Liver (tissue), 9 donors: ENCODE results near the gene M1AP. TPM values are rescaled to one million over a fixed set of nuclear protein-coding genes. Genes with fewer than 3 reads are reported as not detected.

Source experiments
- DNase-seq: peaks from one replicate; pipeline ENCODE4 v3.0.0-alpha.2; 2017; ENCODE audit warnings: low spot score
- H3K27ac ChIP-seq, 2 donors: one replicate each; pipeline ENCODE4 v1.7.0; 2013; ENCODE audit warnings: inconsistent platforms in 2 of 2, low read length in 2 of 2, control low read depth in 1 of 2, low read depth in 1 of 2, mild to moderate bottlenecking in 1 of 2
- H3K27me3 ChIP-seq, 4 donors: one replicate each; pipeline versions ENCODE4 v1.6.1 to v1.7.0; 2013; ENCODE audit warnings: low read length in 3 of 4, inconsistent platforms in 1 of 4, mild to moderate bottlenecking in 1 of 4, moderate library complexity in 1 of 4; ENCODE audit not compliant: control insufficient read depth in 4 of 4, insufficient read depth in 4 of 4
- H3K36me3 ChIP-seq, 4 donors: one replicate each; pipeline versions ENCODE4 v1.6.1 to v1.7.0; 2013; ENCODE audit warnings: low read length in 3 of 4, mild to moderate bottlenecking in 3 of 4, low read depth in 1 of 4, moderate library complexity in 1 of 4; ENCODE audit not compliant: control insufficient read depth in 4 of 4, insufficient read depth in 3 of 4
- H3K4me1 ChIP-seq, 4 donors: one replicate each; pipeline versions ENCODE4 v1.6.1 to v1.7.0; 2013; ENCODE audit warnings: low read length in 3 of 4, mild to moderate bottlenecking in 3 of 4, moderate library complexity in 1 of 4; ENCODE audit not compliant: control insufficient read depth in 4 of 4, insufficient read depth in 4 of 4
- H3K4me3 ChIP-seq, 3 donors: one replicate each; pipeline versions ENCODE4 v1.6.1 to v1.7.0; 2013; ENCODE audit warnings: low read length in 3 of 3, control low read depth in 1 of 3, low read depth in 1 of 3, mild to moderate bottlenecking in 1 of 3
- H3K9ac ChIP-seq, 2 donors: one replicate each; pipeline ENCODE4 v1.7.0; 2013; ENCODE audit warnings: low read length in 2 of 2, mild to moderate bottlenecking in 2 of 2, moderate library complexity in 2 of 2, control low read depth in 1 of 2, low read depth in 1 of 2
- H3K9me3 ChIP-seq, 4 donors: one replicate each; pipeline versions ENCODE4 v1.6.1 to v1.7.0; 2013; ENCODE audit warnings: low read length in 3 of 4; ENCODE audit not compliant: control insufficient read depth in 4 of 4
- EGR1 ChIP-seq, 2 donors: IDR thresholded peaks; 2 replicates each; pipeline ENCODE4 v1.6.1; 2016 to 2018; ENCODE audit warnings: antibody characterized with exemption in 2 of 2, low read depth in 2 of 2
- FOXA1 ChIP-seq: IDR thresholded peaks from 2 replicates; pipeline ENCODE4 v1.6.1; 2016; ENCODE audit warnings: antibody characterized with exemption
- FOXA2 ChIP-seq: IDR thresholded peaks from 2 replicates; pipeline ENCODE4 v1.6.1; 2016; ENCODE audit warnings: antibody characterized with exemption
- GABPA ChIP-seq, 2 donors: IDR thresholded peaks in 1 of 2; conservative IDR thresholded peaks in 1 of 2; 2 replicates each; pipeline ENCODE4 v1.6.1; 2016; ENCODE audit warnings: antibody characterized with exemption in 2 of 2, mild to moderate bottlenecking in 1 of 2, moderate library complexity in 1 of 2
- HNF4A ChIP-seq, 2 donors: conservative IDR thresholded peaks; 2 replicates each; pipeline ENCODE4 v1.6.1; 2016; ENCODE audit warnings: antibody characterized with exemption in 2 of 2, mild to moderate bottlenecking in 2 of 2
- HNF4G ChIP-seq: IDR thresholded peaks from 2 replicates; pipeline ENCODE4 v1.6.1; 2016; ENCODE audit warnings: antibody characterized with exemption
- JUND ChIP-seq, 2 donors: IDR thresholded peaks; 2 replicates each; pipeline ENCODE4 v1.6.1; 2016; ENCODE audit warnings: antibody characterized with exemption in 2 of 2
- NR2F2 ChIP-seq: IDR thresholded peaks from 2 replicates; pipeline ENCODE4 v1.6.1; 2016; ENCODE audit warnings: antibody characterized with exemption
- RAD21 ChIP-seq, 2 donors: IDR thresholded peaks; 2 replicates each; pipeline ENCODE4 v1.6.1; 2016; ENCODE audit warnings: antibody characterized with exemption in 2 of 2, mild to moderate bottlenecking in 2 of 2
- RXRA ChIP-seq, 2 donors: IDR thresholded peaks; 2 replicates each; pipeline ENCODE4 v1.6.1; 2017 to 2018; ENCODE audit warnings: antibody characterized with exemption in 2 of 2, mild to moderate bottlenecking in 1 of 2
- SP1 ChIP-seq: IDR thresholded peaks from 2 replicates; pipeline ENCODE4 v1.6.1; 2018; ENCODE audit warnings: antibody characterized with exemption, mild to moderate bottlenecking
- TAF1 ChIP-seq: conservative IDR thresholded peaks from 2 replicates; pipeline ENCODE4 v1.6.1; 2016; ENCODE audit warnings: antibody characterized with exemption, mild to moderate bottlenecking
- YY1 ChIP-seq: IDR thresholded peaks from 2 replicates; pipeline ENCODE4 v1.6.1; 2016; ENCODE audit warnings: antibody characterized with exemption, mild to moderate bottlenecking
- WGBS: extraction: QIAGEN DNeasy Blood & Tissue Kit; methylation state at CpG from one replicate; pipeline ENCODE4 v1.1.7; 2013; 5-methylcytosine and 5-hydroxymethylcytosine counted together
- polyA plus RNA-seq, 2 donors: library from polyadenylated mRNA; stranded (reverse) in 1 of 2; unstranded in 1 of 2; fragments of 200-250 nt in 1 of 2; fragments of >200 nt in 1 of 2; fragmentation: Nextera tagmentation in 1 of 2; extraction: Ambion mirVana in 1 of 2; gene quantifications; one replicate each; pipeline versions ENCODE4 v1.2.1 to v1.2.3, GENCODE V29; 2013 to 2015
- total RNA-seq, 2 donors: library from RNA; depleted of rRNA; stranded (reverse); fragments of >200 nt; gene quantifications; one replicate each; pipeline ENCODE4 v1.2.3, GENCODE V29; 2014
- TF ChIP-seq, protein P1 (sequence below): IDR thresholded peaks from 2 replicates; pipeline ENCODE4 v1.6.1; 2016; ENCODE audit warnings: antibody characterized with exemption
- TF ChIP-seq, protein P2 (sequence below): IDR thresholded peaks from 2 replicates; pipeline ENCODE4 v1.6.1; 2016; ENCODE audit warnings: antibody characterized with exemption, mild to moderate bottlenecking
- TF ChIP-seq, protein P3 (sequence below): fragments of 150-350 bp; IDR thresholded peaks from 2 replicates; pipeline ENCODE4 v1.5.1; 2017; ENCODE audit warnings: improper control_type of control experiment, low read depth, low read length; ENCODE audit not compliant: missing input control
- TF ChIP-seq, protein P4 (sequence below): IDR thresholded peaks from 2 replicates; pipeline ENCODE4 v1.6.1; 2016; ENCODE audit warnings: antibody characterized with exemption
- donor health status: healthy.
- donor health status: healthy.
- donor health status: healthy.
- donor health status: healthy.
- donor health status: healthy.

M1AP gene
- total and polyA plus RNA-seq, 4 donors: under 0.01 to 0.38 (median 0.08) TPM

DNA sequence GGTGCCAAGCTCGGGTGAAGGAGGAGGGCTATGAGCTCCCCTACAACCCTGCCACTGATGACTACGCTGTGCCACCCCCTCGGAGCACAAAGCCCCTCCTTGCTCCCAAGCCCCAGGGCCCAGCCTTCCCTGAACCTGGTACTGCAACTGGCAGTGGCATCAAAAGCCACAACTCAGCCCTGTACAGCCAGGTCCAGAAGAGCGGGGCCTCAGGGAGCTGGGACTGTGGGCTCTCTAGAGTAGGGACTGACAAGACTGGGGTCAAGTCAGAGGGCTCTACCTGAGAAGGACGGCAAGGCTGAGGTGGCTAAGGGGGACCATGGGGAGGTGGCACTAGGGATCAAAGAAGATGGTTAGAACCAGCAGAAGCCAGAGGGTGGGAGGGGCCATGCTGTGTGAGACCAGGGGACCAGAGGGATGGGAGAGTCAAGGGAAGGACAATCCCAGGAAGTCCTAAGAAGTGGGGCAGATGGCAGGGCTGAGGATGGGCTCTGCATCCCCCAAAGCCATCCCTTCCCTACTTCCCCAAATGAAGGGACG, 91.2 kb downstream of the M1AP start:
- H3K36me3 ChIP-seq: no peaks in the 10 kb centered on the region
- no peak overlapping the region for H3K27ac ChIP-seq
- H3K9ac ChIP-seq: no peak overlapping the region
- H3K9me3 ChIP-seq: no peaks in the 10 kb centered on the region
- no peak overlapping the region for H3K4me3 ChIP-seq
- H3K4me1 ChIP-seq: peaks cover 0 to 4% (median 2%) of the 10 kb centered on the region in 4 donors
- H3K27me3 ChIP-seq: no peaks in the 10 kb centered on the region
- 96% methylated on average over 6 of the region's 6 CpGs for WGBS
- DNase-seq: no peak
- no peak for TF ChIP-seq RXRA (IDR thresholded peaks at IDR 0.05)
- no peak for TF ChIP-seq JUND (IDR thresholded peaks at IDR 0.05)
- TF ChIP-seq, protein P1, sequence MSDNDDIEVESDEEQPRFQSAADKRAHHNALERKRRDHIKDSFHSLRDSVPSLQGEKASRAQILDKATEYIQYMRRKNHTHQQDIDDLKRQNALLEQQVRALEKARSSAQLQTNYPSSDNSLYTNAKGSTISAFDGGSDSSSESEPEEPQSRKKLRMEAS: no peak
- no peak for TF ChIP-seq HNF4G
- no peak for TF ChIP-seq FOXA1
- no peak for TF ChIP-seq HNF4A (conservative IDR thresholded peaks at IDR 0.05)

DNA sequence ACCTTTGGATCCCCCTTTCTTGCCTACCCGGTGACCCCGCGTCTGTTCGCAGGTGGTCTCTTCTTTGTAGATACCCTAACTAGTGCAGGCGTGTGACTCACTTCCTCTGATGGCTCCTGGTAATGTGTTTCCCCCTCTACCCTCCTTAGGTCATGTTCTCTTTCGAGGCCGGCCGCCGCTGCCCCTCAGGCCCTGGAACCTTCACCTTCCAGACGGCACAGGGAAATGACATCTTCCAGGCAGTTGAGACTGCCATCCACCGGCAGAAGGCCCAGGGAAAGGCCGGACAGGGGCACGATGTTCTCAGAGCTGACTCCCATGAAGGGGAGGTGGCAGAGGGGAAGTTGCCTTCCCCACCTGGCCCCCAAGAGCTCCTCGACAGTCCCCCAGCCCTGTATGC, 92.0 kb downstream of the M1AP start:
- no peaks in the 10 kb centered on the region for H3K27me3 ChIP-seq
- no peak for TF ChIP-seq GABPA (IDR thresholded peaks at IDR 0.05 in 1 of 2, conservative IDR thresholded peaks at IDR 0.05 in 1 of 2)
- TF ChIP-seq HNF4G: no peak
- TF ChIP-seq, protein P1: no peak
- no peak for TF ChIP-seq FOXA2
- no peak for TF ChIP-seq EGR1 (IDR thresholded peaks at IDR 0.05; ENCODE audit: low read depth in 2 of 2)
- TF ChIP-seq, protein P2, sequence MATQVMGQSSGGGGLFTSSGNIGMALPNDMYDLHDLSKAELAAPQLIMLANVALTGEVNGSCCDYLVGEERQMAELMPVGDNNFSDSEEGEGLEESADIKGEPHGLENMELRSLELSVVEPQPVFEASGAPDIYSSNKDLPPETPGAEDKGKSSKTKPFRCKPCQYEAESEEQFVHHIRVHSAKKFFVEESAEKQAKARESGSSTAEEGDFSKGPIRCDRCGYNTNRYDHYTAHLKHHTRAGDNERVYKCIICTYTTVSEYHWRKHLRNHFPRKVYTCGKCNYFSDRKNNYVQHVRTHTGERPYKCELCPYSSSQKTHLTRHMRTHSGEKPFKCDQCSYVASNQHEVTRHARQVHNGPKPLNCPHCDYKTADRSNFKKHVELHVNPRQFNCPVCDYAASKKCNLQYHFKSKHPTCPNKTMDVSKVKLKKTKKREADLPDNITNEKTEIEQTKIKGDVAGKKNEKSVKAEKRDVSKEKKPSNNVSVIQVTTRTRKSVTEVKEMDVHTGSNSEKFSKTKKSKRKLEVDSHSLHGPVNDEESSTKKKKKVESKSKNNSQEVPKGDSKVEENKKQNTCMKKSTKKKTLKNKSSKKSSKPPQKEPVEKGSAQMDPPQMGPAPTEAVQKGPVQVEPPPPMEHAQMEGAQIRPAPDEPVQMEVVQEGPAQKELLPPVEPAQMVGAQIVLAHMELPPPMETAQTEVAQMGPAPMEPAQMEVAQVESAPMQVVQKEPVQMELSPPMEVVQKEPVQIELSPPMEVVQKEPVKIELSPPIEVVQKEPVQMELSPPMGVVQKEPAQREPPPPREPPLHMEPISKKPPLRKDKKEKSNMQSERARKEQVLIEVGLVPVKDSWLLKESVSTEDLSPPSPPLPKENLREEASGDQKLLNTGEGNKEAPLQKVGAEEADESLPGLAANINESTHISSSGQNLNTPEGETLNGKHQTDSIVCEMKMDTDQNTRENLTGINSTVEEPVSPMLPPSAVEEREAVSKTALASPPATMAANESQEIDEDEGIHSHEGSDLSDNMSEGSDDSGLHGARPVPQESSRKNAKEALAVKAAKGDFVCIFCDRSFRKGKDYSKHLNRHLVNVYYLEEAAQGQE: no peak
- no peak for TF ChIP-seq YY1
- no peak for TF ChIP-seq TAF1
- no peak for TF ChIP-seq RAD21 (IDR thresholded peaks at IDR 0.05)
- no peak for TF ChIP-seq HNF4A (conservative IDR thresholded peaks at IDR 0.05)
- no peak for TF ChIP-seq JUND (IDR thresholded peaks at IDR 0.05)
- no peak for TF ChIP-seq FOXA1
- no peak for TF ChIP-seq SP1
- peaks cover 0 to 4% (median 2%) of the 10 kb centered on the region in 4 donors for H3K4me1 ChIP-seq
- no peak overlapping the region for H3K4me3 ChIP-seq
- H3K9ac ChIP-seq: no peak overlapping the region
- 86% methylated on average over 14 of the region's 14 CpGs for WGBS
- no peaks in the 10 kb centered on the region for H3K9me3 ChIP-seq
- no peak for DNase-seq
- no peak overlapping the region for H3K27ac ChIP-seq
- H3K36me3 ChIP-seq: no peaks in the 10 kb centered on the region

DNA sequence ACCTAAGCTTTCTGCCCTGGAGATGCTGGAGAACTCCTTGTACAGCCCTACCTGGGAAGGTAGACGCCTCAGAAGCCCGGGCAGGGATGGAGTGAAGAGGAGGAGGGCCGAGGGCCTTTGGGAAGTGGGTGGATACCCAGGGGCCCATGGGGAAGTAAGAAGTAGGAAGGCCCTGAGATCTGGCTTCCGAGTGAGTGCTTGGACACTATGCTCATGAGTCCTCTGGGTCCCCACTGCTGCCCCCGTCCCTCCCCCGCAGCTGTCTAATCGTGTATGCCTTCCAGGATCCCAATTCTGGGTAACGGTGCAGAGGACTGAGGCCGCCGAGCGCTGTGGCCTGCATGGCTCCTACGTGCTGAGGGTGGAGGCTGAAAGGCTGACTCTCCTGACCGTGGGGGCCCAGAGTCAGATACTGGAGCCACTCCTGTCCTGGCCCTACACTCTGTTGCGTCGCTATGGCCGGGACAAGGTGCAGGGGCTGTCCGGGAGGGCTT, 92.5 kb downstream of the M1AP start:
- no peaks in the 10 kb centered on the region for H3K27me3 ChIP-seq
- H3K27ac ChIP-seq: no peak overlapping the region
- no peak overlapping the region for H3K9ac ChIP-seq
- WGBS: 78% methylated on average over 17 of the region's 17 CpGs
- peak overlapping the region in 2 of 3 donors; percentile 53 to 62 for H3K4me3 ChIP-seq
- H3K4me1 ChIP-seq: peaks cover 0 to 4% (median 2%) of the 10 kb centered on the region in 4 donors
- DNase-seq: no peak
- H3K36me3 ChIP-seq: no peaks in the 10 kb centered on the region
- no peaks in the 10 kb centered on the region for H3K9me3 ChIP-seq
- TF ChIP-seq, protein P3, sequence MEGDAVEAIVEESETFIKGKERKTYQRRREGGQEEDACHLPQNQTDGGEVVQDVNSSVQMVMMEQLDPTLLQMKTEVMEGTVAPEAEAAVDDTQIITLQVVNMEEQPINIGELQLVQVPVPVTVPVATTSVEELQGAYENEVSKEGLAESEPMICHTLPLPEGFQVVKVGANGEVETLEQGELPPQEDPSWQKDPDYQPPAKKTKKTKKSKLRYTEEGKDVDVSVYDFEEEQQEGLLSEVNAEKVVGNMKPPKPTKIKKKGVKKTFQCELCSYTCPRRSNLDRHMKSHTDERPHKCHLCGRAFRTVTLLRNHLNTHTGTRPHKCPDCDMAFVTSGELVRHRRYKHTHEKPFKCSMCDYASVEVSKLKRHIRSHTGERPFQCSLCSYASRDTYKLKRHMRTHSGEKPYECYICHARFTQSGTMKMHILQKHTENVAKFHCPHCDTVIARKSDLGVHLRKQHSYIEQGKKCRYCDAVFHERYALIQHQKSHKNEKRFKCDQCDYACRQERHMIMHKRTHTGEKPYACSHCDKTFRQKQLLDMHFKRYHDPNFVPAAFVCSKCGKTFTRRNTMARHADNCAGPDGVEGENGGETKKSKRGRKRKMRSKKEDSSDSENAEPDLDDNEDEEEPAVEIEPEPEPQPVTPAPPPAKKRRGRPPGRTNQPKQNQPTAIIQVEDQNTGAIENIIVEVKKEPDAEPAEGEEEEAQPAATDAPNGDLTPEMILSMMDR: no peak
- TF ChIP-seq, protein P2: no peak
- TF ChIP-seq, protein P1: no peak
- TF ChIP-seq HNF4G (no peak), EGR1 (IDR thresholded peaks at IDR 0.05; ENCODE audit: low read depth in 2 of 2) (no peak), RXRA (IDR thresholded peaks at IDR 0.05) (no peak), RAD21 (IDR thresholded peaks at IDR 0.05) (no peak), GABPA (IDR thresholded peaks at IDR 0.05 in 1 of 2, conservative IDR thresholded peaks at IDR 0.05 in 1 of 2) (no peak), NR2F2 (no peak), JUND (IDR thresholded peaks at IDR 0.05) (no peak)
- TF ChIP-seq, protein P4, sequence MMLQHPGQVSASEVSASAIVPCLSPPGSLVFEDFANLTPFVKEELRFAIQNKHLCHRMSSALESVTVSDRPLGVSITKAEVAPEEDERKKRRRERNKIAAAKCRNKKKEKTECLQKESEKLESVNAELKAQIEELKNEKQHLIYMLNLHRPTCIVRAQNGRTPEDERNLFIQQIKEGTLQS: no peak
